Bronchial epithelial cell (primary cell): Measurements from ENCODE around the gene NAP1L4. TPM values are rescaled to one million over a fixed set of nuclear protein-coding genes. Genes with fewer than 3 reads are reported as not detected.

Experiments used
- DNase-seq: peaks from one replicate; pipeline ENCODE4 v3.0.0-alpha.2; 2010; ENCODE audit warnings: low read depth
- FAIRE-seq: peaks from 2 replicates; lab custom pipeline; 2011; peaks lifted over from hg19 to GRCh38; lab: Jason Lieb, UNC
- H3K27me3 ChIP-seq: 2 replicates; pipeline ENCODE4 v1.5.1; 2011; ENCODE audit warnings: low read length; ENCODE audit not compliant: control insufficient read depth, insufficient read depth
- H3K36me3 ChIP-seq: 2 replicates; pipeline ENCODE4 v1.5.1; 2011; ENCODE audit warnings: low read length; ENCODE audit not compliant: control insufficient read depth, insufficient read depth
- H3K4me3 ChIP-seq: 2 replicates; pipeline ENCODE4 v1.5.1; 2011; ENCODE audit warnings: mild to moderate bottlenecking, low read depth, low read length, control low read depth
- CTCF ChIP-seq: IDR thresholded peaks from 2 replicates; pipeline ENCODE4 v1.5.1; 2011; ENCODE audit warnings: mild to moderate bottlenecking, moderate library complexity, low read length, control low read depth, inconsistent platforms; ENCODE audit not compliant: insufficient read depth, severe bottlenecking
- total RNA-seq: library from RNA; depleted of rRNA; stranded (reverse); fragments of >200 nt; gene quantifications from 2 replicates; pipeline ENCODE4 v1.2.1, GENCODE V29; 2014

The NAP1L4 gene
- total RNA-seq, 1 donor from 2014 or later = 101 TPM

- no peak for DNase-seq
- no peaks in the 10 kb centered on the region for H3K27me3 ChIP-seq
- H3K36me3 ChIP-seq = no peaks in the 10 kb centered on the region
- no peak for FAIRE-seq
- H3K4me3 ChIP-seq = no peak overlapping the region
- TF ChIP-seq CTCF = no peak
These were observed 95.1 kb downstream of the NAP1L4 start for GRCh38 chr11:2897048-2897447.

GRCh38 chr11:2896047-2896446 lies 96.1 kb downstream of the NAP1L4 start:
- Histone ChIP-seq H3K4me3 (no peak overlapping the region), H3K36me3 (no peaks in the 10 kb centered on the region), H3K27me3 (no peaks in the 10 kb centered on the region)
- FAIRE-seq (no peak), DNase-seq (no peak)
- no peak for TF ChIP-seq CTCF

Other genes starting within 250 kb of the NAP1L4 start
- gene CDKN1C, start 106.6 kb downstream of the NAP1L4 start, total RNA-seq = 9.5 and 9.9 TPM in 2 replicates
- 5.0 and 11.9 TPM in 2 replicates for gene PHLDA2, start 62.9 kb downstream of the NAP1L4 start, total RNA-seq
- gene CARS1, start 65.1 kb upstream of the NAP1L4 start, total RNA-seq = 113 and 125 TPM in 2 replicates
- gene OSBPL5, start 173.0 kb upstream of the NAP1L4 start, total RNA-seq = 17.5 and 21.1 TPM in 2 replicates
- gene MRGPRG, start 226.5 kb upstream of the NAP1L4 start, total RNA-seq = not detected in 2 replicates
- gene MRGPRE, start 240.1 kb upstream of the NAP1L4 start, total RNA-seq = not detected in 2 replicates